Measurements from ENCODE around the gene RPS14. TPM values are rescaled to one million over a fixed set of nuclear protein-coding genes. Genes with fewer than 3 reads are reported as not detected.
"Not testable (repeated sequence)": the region's sequence is repeated elsewhere in the genome, so short reads cannot be mapped to it uniquely, and the experiment has no call there.

RPS14 gene
- total RNA-seq, 4 donors from 2014 or later = 1,684 to 3,537 (median 3,314) TPM

DNA sequence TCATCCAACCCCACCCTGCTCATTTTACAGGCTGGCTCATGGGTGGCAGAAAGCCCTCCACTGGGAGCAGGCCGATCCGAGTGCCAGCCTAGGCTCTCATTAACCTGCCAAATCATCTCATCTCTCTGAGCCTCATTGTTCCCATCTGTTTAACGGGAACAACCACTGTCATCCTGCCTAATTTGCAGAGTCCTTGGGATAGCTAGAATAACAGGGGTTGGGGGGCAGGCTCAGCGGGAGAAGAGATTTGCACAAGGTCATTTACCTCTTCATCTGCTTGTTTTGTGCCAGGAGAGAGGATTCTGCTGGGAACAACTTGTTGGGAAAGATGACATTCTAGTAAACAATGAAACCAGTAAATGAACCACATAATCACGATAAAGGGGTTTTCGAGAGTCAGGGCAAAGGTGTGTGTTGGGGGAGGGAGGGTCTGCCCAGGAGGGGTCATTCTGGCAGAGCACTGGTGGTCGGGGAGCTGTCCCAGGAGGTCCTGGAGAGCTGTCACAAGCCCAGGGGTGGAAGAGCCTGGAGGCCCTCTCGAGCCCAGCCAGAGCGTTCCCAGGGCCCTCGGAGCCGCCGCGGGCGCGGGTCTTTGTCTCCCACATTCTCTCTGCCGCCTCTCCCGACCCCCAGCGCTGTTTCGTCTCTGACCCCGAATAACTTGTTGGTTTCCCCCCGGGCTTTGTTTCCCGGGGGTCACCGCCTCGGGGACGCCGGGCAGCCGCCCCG is 35.6 kb upstream of the RPS14 start:
- WGBS = 38% methylated on average over 24 of the region's 28 CpGs
- Histone ChIP-seq H3K36me3 (no peaks in the 10 kb centered on the region), H3K27me3 (no peaks in the 10 kb centered on the region)

DNA sequence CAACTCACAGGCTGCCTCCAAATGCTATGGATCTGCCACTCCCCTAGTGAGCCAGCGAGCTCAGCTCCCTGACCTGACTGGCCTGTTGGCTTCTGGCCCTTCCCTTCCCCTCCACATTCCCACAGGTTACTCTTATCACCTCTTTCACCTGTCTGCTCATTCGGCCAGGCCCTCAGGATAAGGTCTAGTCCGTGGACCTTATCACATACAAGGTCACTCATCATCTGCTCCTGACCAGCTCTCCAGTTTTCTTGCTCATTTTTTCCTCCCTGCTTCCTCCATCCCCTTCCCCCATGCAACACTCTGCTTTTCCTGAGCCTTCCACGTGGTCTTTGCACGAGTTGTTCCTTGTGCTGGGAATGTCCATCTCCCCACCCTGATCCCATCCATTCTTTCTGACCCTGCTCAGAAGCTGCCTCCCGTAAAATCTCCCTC is 32.5 kb upstream of the RPS14 start:
- H3K27me3 ChIP-seq = no peaks in the 10 kb centered on the region
- no peaks in the 10 kb centered on the region for H3K9me3 ChIP-seq
- 69% methylated on average over 6 of the region's 6 CpGs for WGBS
- no peak for DNase-seq (ENCODE audit: low spot score in 2 of 2)
- no peak overlapping the region for H3K4me3 ChIP-seq
- peaks cover 16% of the 10 kb centered on the region for H3K4me1 ChIP-seq
- no peak overlapping the region for H3K27ac ChIP-seq
- no peaks in the 10 kb centered on the region for H3K36me3 ChIP-seq
- TF ChIP-seq POLR2A (IDR thresholded peaks at IDR 0.05) (no peak), POLR2AphosphoS5 (IDR thresholded peaks at IDR 0.05) (no peak), EP300 (IDR thresholded peaks at IDR 0.05) (no peak)
- TF ChIP-seq, protein P1, sequence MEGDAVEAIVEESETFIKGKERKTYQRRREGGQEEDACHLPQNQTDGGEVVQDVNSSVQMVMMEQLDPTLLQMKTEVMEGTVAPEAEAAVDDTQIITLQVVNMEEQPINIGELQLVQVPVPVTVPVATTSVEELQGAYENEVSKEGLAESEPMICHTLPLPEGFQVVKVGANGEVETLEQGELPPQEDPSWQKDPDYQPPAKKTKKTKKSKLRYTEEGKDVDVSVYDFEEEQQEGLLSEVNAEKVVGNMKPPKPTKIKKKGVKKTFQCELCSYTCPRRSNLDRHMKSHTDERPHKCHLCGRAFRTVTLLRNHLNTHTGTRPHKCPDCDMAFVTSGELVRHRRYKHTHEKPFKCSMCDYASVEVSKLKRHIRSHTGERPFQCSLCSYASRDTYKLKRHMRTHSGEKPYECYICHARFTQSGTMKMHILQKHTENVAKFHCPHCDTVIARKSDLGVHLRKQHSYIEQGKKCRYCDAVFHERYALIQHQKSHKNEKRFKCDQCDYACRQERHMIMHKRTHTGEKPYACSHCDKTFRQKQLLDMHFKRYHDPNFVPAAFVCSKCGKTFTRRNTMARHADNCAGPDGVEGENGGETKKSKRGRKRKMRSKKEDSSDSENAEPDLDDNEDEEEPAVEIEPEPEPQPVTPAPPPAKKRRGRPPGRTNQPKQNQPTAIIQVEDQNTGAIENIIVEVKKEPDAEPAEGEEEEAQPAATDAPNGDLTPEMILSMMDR (IDR thresholded peaks at IDR 0.05) = no peak

More for the DNA sequence above, 35.6 kb upstream of the RPS14 start:
- Histone ChIP-seq H3K4me3 (peak overlapping the region; percentile 97), H3K9me3 (no peaks in the 10 kb centered on the region), H3K27ac (peak overlapping the region; percentile 98), H3K4me1 (peaks cover 45% of the 10 kb centered on the region)
- TF ChIP-seq, protein P1 (IDR thresholded peaks at IDR 0.05) = no peak
- TF ChIP-seq EP300 (IDR thresholded peaks at IDR 0.05) = no peak
- TF ChIP-seq POLR2A (IDR thresholded peaks at IDR 0.05) = no peak
- TF ChIP-seq POLR2AphosphoS5 (IDR thresholded peaks at IDR 0.05) = no peak
- no peak for DNase-seq (ENCODE audit: low spot score in 2 of 2)

DNA sequence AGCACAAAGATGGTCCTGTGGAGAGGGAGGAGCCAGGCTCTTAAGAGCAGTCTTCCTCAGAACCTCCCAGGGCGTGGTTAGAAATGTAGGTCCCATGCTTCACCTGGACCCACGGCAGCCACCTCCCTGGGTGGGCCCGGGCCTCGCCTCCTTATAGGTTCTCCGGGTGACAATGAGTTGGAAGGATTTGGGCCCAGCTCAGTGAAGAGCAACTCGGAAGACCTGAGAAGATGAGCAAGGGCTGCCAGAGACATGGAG is 32.1 kb upstream of the RPS14 start:
- Histone ChIP-seq H3K36me3 (no peaks in the 10 kb centered on the region), H3K4me1 (peaks cover 13% of the 10 kb centered on the region), H3K4me3 (no peak overlapping the region), H3K9me3 (no peaks in the 10 kb centered on the region), H3K27me3 (no peaks in the 10 kb centered on the region), H3K27ac (no peak overlapping the region)
- TF ChIP-seq, protein P1 (IDR thresholded peaks at IDR 0.05) = no peak
- TF ChIP-seq POLR2A (IDR thresholded peaks at IDR 0.05) = no peak
- no peak for TF ChIP-seq POLR2AphosphoS5 (IDR thresholded peaks at IDR 0.05)
- TF ChIP-seq EP300 (IDR thresholded peaks at IDR 0.05) = no peak
- 87% methylated on average over 3 of the region's 6 CpGs for WGBS
- DNase-seq (ENCODE audit: low spot score in 2 of 2) = no peak

DNA sequence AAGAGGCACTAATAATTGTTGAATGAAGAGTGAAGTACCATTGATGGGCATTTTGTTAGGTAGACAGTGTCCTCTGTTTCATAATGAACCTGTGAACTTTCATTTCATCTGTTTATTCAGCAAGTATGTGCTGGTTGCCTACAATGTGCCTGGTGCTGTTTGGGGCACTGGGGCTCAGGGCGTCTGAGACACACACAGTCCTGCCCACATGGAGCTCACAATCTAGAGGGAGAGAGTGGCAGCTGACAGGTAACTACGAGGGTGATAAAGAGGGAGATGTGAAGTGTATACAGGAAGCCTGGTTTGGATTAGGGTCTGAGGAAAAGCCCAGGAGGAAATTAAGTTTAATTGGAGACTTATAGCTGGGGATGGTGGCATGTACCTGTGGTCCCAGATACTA is 29.9 kb upstream of the RPS14 start:
- Histone ChIP-seq H3K4me1 (peaks cover 2% of the 10 kb centered on the region), H3K9me3 (no peaks in the 10 kb centered on the region), H3K4me3 (no peak overlapping the region), H3K27me3 (no peaks in the 10 kb centered on the region), H3K36me3 (no peaks in the 10 kb centered on the region), H3K27ac (no peak overlapping the region)
- WGBS = 81% methylated on average over 2 of the region's 2 CpGs
- TF ChIP-seq, protein P1 (IDR thresholded peaks at IDR 0.05) = no peak
- TF ChIP-seq POLR2AphosphoS5 (IDR thresholded peaks at IDR 0.05) (no peak), EP300 (IDR thresholded peaks at IDR 0.05) (no peak), POLR2A (IDR thresholded peaks at IDR 0.05) (no peak)
- no peak for DNase-seq (ENCODE audit: low spot score in 2 of 2)

DNA sequence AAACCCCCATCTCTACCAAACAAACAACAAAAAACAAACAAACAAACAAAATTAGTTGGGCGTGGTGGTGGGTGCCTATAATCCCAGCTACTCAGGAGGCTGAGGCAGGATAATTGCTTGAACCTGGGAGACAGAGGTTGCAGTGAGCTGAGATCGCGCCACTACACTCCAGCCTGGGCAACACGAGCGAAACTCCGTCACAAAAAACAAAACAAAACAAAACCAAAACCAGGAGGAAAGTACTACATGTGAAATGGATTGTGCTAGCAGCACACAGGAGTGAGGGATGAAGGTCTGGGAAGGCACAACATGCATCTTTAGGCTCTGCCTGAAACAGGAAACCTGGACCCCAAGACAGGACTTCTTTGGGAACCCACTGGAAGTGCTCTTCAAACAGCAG is 27.0 kb upstream of the RPS14 start:
- DNase-seq (ENCODE audit: low spot score in 2 of 2); H3K27me3 ChIP-seq; H3K9me3 ChIP-seq; H3K36me3 ChIP-seq; H3K4me3 ChIP-seq; H3K27ac ChIP-seq: not testable (repeated sequence)
- WGBS = 86% methylated on average over 6 of the region's 6 CpGs
- peaks cover 12% of the 10 kb centered on the region for H3K4me1 ChIP-seq
